Measurements from ENCODE around the gene PHF10.
"Not testable (repeated sequence)": the region's sequence is repeated elsewhere in the genome, so short reads cannot be mapped to it uniquely, and the experiment has no call there.

PHF10 gene

DNA sequence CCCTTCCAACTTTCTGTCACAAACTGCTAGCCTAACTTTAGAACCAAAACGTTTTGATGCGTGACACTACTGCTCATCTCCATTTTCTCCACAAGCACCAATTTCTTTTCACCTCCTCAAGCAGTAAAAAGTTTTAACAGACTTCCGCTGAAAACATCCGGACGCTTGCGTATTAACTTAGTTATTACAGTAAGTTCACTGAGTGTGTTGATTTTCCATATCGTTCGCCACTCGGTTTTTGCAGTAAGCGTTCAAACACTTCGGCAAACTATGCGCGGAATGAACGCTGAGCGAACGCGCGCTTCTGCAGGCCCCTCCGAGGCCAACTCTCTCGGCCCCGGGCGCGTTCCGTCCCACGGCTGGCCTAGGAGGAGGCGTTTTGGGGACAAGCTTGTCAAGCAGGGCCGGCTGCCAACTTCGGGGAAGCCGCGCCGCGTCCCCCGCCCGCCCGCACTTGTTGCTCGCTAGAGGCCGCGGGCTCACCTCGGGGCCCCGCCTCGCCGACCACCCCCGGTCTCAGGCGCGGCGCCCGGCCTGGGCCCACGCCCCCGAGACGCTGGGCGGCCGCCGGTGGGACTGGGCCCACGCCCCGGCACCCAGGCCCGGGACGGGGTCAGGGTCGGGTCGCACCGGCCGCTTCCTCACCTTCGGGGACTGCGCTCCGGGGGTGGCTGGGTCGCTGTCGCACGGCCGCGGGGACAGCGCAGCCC lies 945 bp downstream of the PHF10 start:
- DNase-seq (ENCODE audit: low spot score): peak; percentile 64

DNA sequence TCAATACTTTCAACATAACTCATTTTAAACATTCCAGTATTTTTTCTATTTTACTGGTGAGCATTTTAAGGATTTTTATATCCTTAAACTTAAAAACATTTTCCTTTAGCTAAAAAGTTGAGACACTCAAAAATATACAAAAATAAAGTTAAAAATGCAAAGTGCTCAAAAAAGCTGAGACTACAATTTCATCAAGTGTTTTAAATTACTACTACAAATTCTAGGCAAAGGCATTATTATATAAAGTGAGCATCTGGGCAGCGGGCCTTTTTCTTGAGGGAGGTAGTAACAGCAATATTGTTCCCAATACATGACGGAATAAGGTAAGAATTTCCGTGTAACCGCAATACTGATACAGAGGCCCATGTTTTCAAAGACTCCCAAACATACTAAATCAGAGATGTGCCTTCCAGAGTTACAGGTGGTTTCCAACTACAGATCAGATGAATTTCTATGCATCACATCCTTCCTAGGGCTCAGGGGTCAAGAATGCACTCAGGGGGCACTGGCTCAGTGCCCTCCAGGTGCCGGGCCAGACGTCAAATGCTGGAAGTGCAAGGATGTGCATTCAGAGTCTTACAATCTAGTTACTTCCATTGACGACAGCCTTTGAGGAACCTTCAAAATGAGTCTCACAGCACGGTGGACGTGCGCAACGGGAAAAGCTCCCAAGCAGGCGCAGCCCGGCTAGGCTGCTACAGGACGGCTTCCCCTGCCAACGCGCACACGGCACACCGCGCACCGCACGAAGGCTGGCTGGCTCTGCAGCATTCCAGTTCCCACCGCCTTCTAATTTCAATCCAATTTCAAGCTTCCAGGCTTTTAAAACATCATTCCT lies 1.7 kb downstream of the PHF10 start:
- peak; percentile 63 for DNase-seq (ENCODE audit: low spot score)

DNA sequence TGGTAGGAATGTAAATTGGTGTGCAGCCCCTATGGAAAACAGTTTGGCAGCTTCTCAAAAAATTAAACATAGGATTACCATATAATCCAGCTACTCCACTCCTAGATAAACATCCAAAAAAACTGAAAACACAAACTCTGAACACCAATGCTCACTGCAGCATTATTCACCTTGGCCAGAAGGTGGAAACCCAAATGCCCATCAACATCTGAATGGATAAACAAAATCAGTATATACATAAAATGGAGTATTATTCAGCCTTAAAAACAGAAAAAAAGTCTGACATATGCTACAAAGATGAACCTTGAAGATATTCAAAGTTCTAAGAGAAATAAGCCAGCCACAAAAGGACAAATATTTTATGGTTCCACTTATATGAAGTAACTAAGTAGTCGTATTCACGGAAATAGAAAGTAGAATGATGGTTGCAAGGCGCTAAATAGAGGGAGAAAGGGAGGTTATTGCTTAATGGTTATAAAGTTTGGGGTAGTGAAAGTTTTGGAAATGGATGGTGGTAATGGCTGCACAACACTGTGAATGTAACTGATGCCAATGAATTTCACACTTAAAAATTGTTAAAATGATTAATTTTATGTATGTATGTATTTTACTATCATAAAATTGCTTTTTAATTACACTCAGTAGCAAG lies 4.0 kb downstream of the PHF10 start:
- no peak for DNase-seq (ENCODE audit: low spot score)

DNA sequence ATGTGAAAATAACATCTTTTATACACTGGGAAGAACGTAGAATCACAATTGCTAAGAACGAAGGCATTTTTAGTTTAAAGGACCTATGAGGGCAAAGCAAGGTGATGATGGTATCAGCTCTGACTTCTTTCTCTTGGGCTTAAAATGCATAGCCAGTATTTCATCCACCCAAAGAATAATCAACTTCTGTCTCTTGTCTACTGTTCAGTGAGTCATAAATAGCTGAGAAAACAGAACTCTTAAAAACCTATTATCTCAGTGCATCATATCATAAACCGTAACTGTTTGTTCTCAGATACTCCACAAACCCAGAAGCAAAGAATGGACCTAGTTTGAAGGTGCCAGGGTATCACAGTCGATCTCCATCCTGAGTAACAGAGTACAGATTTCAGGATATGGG lies 5.2 kb downstream of the PHF10 start:
- no peak for DNase-seq (ENCODE audit: low spot score)

DNA sequence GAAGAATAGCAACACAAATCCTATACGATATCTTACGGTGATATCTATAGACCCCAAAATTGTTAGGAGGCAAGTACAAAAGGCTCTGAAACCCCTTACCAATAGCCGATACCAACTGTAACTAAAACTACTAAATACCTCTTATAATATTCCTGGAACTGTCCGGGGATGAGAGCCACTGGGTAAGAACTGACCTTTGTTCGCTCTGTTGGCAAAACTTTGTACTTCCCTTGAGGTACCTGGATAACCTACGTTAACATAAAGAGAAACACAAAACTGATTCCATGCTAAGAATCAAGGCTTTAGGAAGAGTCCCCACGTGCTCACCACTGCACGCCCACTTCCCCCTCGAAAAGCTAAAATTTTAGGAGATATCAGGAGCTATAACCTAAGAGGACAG lies 9.7 kb downstream of the PHF10 start:
- DNase-seq (ENCODE audit: low spot score): no peak

DNA sequence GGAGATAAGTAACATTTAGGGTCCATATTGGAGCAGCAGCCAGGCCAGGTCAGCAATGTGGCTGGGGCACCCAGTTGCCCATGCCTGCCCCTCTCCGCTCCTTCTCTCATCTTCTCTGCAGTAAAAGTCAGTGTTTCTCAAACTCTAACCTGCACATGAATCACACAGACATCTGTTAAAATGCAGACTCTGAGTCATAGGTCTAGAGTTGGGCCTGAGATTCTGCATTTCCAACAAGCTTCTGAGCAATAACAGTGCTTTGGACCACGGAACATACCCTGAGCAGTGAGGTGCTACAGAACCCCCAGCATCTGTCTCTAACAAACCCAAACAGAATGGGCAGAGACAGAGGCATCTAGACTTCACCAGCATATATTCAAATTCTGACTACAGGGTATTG lies 10.1 kb downstream of the PHF10 start:
- no peak for DNase-seq (ENCODE audit: low spot score)

DNA sequence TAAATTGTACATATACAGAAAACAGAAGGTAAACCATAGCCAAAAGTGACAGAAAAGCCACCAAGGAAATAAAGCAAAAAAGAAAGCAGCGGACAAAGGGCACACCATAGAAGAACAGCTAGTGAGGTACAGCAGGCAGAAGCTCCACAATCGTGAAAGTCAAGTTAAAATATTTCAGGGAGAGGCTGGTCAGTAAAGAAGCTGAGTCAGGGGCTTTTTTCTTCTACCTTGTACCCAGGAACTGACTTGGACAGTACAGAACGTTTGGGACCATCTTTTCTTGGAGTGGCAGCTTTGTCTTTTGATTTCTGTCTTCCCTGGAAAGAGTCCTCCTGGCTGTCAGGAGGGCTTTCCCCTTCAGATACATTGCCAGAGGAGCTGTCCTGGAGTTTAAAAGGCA lies 14.3 kb downstream of the PHF10 start:
- DNase-seq (ENCODE audit: low spot score): no peak

DNA sequence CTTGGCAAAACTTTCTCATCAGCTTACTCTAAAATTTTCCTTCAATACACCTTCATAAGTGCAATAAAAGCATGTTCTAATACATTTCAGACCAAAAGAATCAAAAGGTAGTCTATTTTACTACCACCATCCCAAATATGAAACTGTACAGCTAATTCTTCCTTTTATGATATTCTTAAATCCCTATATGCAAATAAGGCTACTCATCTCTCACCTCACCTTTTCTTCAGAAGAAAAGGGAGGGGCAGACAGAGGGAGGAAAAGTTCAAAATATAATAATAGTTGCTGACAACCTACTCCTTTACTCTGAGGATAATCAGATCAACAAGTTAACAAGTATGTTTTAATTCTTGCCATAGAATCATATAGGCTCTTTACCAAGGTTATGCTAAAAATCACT lies 15.0 kb downstream of the PHF10 start:
- DNase-seq (ENCODE audit: low spot score): no peak

DNA sequence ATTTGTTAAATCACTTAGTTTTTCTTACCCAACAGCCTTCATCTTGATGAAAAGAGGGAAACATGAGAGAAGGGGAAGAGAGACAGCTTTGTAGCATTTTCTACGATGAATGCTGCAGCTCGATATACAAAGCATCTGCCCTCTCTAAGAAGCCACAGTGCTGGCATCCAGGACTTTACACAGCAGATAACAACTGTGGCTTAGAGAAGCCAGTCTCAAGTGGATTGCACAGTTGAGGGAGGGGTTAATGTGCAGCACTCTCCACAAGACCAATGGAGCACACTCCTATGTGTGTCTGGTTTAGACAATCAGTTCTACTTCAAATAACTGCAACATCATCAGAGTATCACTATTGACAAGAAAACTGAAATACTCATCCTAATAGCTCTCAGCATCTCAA lies 16.5 kb downstream of the PHF10 start:
- DNase-seq (ENCODE audit: low spot score): no peak

DNA sequence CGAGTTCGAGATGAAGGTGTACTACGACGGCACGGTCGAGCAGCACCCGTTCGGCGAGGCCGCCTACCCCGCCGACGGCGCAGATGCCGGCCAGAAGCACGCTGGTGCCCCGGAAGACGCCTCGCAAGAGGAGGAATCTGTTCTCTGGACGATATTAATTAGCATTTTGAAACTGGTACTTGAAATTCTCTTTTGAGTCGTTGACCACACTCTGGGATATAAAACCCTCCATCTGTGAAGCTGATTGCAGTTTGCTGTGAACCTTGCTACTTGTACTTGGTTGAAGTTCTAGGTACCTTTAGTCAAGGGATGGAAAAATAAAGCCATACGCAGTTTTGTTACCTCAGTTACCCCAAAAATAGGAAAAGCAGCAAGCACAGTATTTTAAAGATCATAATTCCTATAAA lies 21.5 kb downstream of the PHF10 start:
- DNase-seq (ENCODE audit: low spot score): no peak

DNA sequence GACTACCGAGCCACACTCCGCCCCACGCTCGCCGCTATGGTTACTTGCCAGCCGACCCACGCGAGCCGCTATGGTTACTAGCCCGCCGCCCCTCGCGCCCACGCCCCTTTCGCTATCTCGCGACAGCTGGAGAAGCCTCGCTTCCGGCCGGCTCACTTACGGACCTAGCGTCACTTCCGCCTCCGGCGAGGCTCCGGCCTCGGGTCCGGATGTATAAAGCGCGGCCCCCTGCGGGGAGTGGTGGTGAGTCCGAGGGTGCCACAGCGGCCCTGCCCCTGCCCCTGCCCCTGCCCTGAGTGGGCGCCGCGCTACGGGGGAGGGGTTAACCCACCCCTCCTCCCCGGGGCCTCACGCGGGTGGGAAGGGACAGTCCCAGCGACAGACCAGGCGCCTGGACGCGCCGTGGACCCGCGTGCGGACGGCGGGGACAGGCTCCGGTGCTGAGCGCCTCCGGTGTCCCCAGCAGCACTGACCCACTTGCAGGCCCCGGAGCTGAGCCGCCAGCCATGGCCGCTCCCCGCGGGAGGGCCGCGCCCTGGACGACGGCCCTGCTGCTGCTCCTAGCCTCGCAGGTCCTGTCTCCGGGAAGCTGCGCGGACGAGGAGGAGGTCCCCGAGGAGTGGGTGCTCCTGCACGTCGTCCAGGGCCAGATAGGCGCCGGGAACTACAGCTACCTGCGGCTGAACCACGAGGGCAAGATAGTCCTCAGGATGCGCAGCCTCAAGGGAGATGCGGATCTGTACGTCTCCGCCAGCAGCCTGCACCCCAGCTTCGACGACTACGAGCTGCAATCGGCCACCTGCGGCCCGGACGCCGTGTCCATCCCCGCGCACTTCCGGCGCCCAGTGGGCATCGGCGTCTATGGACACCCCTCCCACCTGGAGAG lies 22.1 kb downstream of the PHF10 start, which contains the start of the genes C6orf120 and WDR27:
Gene C6orf120, plus strand, starts transcription at position 173 of the 886 bp plus-strand sequence. Its CDS starts 334 bp downstream, at position 507.
Gene WDR27, minus strand, starts transcription at position 76 of the 886 bp plus-strand sequence. CDS start 13,024 bp downstream, outside the sequence.
- peak; percentile 98 for DNase-seq (ENCODE audit: low spot score)

DNA sequence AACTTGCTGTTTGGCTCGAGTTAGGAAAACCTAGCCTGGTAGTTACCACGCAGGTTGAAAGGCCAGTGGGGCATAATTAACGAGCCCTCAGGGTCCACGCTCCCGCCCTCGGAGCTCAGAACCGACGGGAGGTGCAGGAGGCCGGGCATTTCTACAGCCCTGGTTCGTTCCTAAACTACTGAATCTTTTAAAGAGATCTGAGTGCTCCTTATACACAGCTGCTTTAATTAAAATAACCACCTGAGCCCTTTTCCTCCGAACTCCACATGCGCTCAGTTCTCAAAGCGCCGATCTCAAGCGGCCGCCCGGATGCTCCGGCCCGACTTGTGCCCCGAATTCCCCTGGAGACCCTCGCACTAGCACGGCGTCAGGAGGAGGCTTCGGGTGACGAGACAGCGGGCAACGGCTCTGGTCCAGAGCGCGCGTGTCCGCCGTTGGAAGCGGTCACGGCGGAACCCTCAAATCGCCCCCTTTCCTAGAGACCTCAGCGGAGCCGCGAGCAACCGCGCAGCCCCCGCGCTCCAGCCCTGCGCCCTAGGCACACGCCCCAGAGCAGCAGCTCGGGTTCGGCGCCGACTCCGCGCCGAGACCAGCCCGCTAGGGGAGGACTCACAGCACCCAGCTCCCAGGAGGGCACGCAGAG lies 22.9 kb downstream of the PHF10 start:
- DNase-seq (ENCODE audit: low spot score): no peak

DNA sequence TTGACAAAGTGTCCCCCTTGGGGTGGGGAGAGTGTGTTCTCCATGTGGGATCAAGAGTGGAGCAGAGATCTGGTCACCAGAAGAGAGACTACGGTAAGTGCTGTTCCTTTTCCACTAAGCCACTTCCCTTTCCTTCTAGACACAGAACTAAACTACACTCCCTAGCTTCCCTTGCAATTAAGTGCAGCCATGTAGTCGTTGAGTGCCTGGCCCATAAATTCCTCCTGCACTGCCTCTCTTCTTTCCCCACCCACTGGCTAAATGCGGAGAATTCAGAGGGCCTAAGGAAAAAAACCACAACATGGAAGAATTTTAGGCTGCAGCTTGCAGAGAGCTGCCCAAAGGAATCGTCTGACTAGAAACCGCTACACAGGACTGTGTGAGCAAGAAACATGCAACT lies 24.0 kb downstream of the PHF10 start:
- DNase-seq (ENCODE audit: low spot score): peak; percentile 24

DNA sequence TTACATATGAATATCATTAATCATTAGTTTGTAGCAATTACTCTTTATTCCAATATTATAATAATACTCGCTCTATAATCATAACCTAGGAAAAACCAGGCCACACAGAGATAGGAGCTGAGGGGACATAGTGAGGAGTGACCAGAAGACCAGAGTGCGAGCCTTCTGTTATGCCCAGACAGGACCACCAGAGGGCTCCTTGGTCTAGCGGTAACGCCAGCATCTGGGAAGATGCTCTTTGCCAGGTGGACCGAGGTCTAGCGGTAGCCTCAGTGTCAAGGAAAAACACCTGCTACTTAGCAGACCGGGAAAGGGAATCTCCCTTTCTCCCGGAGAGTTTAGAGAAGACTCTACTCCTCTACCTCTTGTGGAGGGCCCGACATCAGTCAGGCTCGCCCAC lies 27.2 kb downstream of the PHF10 start:
- DNase-seq (ENCODE audit: low spot score): not testable (repeated sequence)

DNA sequence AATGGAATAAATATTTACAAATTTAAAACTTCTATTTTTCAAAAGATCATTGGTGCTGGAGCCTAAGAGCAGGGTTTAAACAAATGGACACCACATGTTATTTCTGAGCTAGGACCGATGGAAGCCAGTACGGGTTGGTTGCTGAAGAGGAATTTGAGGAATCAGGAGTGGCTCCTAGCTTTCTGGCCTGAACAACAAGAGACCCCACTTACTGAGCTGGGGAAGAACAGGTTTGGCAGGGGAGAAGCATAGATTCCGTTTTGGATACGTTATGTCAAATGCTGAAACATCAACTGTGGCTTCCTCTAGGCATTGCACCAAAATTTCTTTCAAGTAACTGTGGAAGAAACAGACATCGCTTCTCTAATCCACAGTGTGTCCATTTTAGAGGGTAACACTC lies 29.2 kb downstream of the PHF10 start:
- no peak for DNase-seq (ENCODE audit: low spot score)

DNA sequence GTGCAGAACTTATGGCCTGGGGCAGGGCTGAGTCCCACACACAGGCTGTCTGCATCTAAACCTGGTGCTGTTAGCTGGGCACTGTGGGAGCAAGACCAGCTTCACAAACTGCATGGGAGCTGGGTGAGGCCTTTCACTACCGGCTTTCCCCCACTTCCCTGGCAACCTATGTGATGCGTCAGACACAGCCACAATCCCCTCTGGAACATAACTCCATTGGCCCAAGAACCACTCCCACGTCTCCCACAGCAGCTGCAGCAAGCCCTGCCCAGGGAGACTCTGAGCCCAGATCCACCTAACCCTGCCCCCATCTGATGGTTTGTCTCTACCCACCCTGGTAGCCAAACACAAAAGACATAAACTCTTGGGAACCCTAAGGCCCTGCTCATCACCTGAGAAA lies 31.8 kb downstream of the PHF10 start:
- DNase-seq (ENCODE audit: low spot score): no peak

DNA sequence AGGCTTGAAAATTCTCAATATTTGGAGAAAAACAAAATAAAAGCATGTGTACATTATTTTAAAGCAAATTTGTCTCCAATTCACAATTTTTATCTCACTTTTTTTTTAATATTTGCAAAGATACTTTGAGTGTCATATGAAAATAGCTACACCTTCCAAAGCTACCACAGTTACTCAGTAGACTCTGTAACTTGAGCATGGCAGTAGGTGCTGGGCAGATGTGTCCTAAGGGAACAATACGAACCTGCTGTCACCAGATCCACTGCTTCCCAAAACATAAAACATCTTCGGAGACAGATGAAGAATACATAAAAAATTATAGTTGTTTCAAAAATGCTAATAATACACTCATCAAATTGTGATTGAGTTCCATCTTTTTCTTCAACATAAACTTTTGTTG lies 33.0 kb downstream of the PHF10 start:
- no peak for DNase-seq (ENCODE audit: low spot score)

DNA sequence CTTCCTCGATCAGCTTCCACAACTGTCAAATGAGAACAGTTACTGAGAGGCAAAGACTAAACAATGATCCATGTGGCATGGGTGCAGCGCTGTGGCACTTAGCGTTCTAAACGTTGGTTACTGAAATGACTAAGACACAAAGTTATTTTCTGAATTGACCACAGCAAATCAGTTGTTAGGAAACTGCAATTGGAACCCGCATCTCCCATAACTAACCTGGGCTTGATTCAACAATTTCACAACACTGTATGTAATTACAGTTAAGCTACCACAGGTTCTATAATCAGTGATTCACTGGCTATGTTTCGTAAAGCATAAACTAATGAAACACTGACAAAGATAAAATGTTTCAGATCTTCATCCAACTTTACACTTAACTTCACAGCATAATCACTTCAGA lies 35.0 kb downstream of the PHF10 start:
- DNase-seq (ENCODE audit: low spot score): peak; percentile 24

DNA sequence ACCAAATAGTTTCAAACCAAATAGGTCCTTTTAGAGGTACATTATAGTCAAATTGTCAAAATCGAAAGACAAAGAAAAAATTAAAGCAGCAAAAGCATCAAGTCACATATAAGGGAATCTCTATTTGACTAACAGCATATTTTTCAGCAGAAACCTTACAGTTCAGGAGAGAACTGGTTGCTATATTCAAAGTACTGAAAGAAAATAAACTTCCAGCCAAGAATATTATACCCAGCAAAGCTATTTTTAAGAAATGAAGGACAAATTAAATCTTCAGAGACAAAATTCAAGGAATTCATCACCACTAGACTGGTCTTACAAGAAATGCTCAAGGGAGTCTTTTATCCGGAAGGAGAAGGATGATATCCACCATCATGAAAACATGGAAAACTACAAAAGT lies 38.4 kb downstream of the PHF10 start:
- DNase-seq (ENCODE audit: low spot score): no peak

DNA sequence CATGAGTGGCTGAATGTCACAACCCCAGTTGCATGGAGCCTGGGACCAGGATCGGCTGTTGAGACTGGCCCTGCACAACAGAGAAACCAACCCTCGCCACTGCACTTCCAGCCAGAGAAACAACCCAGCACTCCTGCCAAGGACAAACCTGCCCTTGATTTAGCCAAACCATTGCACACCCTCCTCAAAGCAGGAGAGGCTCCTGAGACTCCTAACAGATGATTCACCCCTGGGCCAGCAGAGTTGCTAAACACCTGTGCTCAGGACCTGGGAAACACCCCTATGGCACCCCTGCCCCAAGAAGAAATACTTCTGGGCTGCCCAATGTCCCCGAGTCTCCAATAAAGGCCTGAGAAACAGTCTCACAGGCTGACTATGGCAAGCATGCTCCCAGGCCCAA lies 40.2 kb downstream of the PHF10 start:
- DNase-seq (ENCODE audit: low spot score): no peak

DNA sequence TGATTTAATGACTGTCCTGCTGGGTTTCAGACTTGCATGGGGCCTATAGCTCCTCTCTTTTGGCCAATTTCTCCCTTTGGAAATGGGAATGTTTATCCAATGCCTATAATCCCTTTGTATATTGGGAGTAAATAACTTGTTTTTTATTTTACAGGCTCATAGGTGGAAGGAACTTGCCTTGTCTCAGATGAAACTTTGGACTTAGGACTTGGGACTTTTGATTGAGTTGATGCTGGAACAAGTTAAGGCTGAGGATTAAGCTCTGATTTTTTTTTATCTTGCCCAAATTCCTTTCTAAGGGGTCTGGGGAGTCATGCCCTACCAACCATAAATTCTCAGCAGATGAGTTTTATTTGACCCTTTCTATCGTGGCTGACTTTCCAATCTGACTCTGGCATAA lies 46.0 kb downstream of the PHF10 start:
- DNase-seq (ENCODE audit: low spot score): no peak
